Measurements from ENCODE around the gene CASP12.
A peak's percentile ranks its signal among the peaks of the same experiment; 100 is the strongest.

Gene CASP12

GRCh38 chr11:104912102-104912501 lies 13.8 kb upstream of the CASP12 start:
- Histone ChIP-seq H3K27ac (ENCODE audit: low read depth, low read length) (no peak overlapping the region), H3K4me1 (ENCODE audit: control insufficient read depth, insufficient read depth, low read length) (peaks cover 2% of the 10 kb centered on the region), H3K9ac (ENCODE audit: low read length) (no peak overlapping the region), H3K36me3 (ENCODE audit: control insufficient read depth, insufficient read depth, low read length) (no peaks in the 10 kb centered on the region), H3K27me3 (ENCODE audit: control insufficient read depth, insufficient read depth, low read length) (no peaks in the 10 kb centered on the region), H3K4me3 (ENCODE audit: low read length) (no peak overlapping the region)

- Histone ChIP-seq H3K4me3 (ENCODE audit: low read length) (no peak overlapping the region), H3K27me3 (ENCODE audit: control insufficient read depth, insufficient read depth, low read length) (no peaks in the 10 kb centered on the region), H3K4me1 (ENCODE audit: control insufficient read depth, insufficient read depth, low read length) (no peaks in the 10 kb centered on the region), H3K9ac (ENCODE audit: low read length) (no peak overlapping the region), H3K36me3 (ENCODE audit: control insufficient read depth, insufficient read depth, low read length) (no peaks in the 10 kb centered on the region), H3K27ac (ENCODE audit: low read depth, low read length) (no peak overlapping the region)
These were observed 9.9 kb upstream of the CASP12 start for GRCh38 chr11:104908186-104908531.

GRCh38 chr11:104907521-104908185 lies 9.4 kb upstream of the CASP12 start:
- H3K27ac ChIP-seq (ENCODE audit: low read depth, low read length): no peak overlapping the region

GRCh38 chr11:104905271-104905670 lies 7.0 kb upstream of the CASP12 start:
- Histone ChIP-seq H3K27ac (ENCODE audit: low read depth, low read length) (no peak overlapping the region), H3K9ac (ENCODE audit: low read length) (no peak overlapping the region), H3K36me3 (ENCODE audit: control insufficient read depth, insufficient read depth, low read length) (no peaks in the 10 kb centered on the region), H3K27me3 (ENCODE audit: control insufficient read depth, insufficient read depth, low read length) (no peaks in the 10 kb centered on the region), H3K4me1 (ENCODE audit: control insufficient read depth, insufficient read depth, low read length) (no peaks in the 10 kb centered on the region), H3K4me3 (ENCODE audit: low read length) (no peak overlapping the region)

More at GRCh38 chr11:104907521-104908185, 9.4 kb upstream of the CASP12 start:
- Histone ChIP-seq H3K36me3 (ENCODE audit: control insufficient read depth, insufficient read depth, low read length) (no peaks in the 10 kb centered on the region), H3K27me3 (ENCODE audit: control insufficient read depth, insufficient read depth, low read length) (no peaks in the 10 kb centered on the region), H3K4me1 (ENCODE audit: control insufficient read depth, insufficient read depth, low read length) (no peaks in the 10 kb centered on the region), H3K9ac (ENCODE audit: low read length) (no peak overlapping the region), H3K4me3 (ENCODE audit: low read length) (no peak overlapping the region)

GRCh38 chr11:104899226-104899625 lies 966 bp upstream of the CASP12 start:
- Histone ChIP-seq H3K9ac (ENCODE audit: low read length) (no peak overlapping the region), H3K4me3 (ENCODE audit: low read length) (no peak overlapping the region), H3K4me1 (ENCODE audit: control insufficient read depth, insufficient read depth, low read length) (no peaks in the 10 kb centered on the region), H3K36me3 (ENCODE audit: control insufficient read depth, insufficient read depth, low read length) (no peaks in the 10 kb centered on the region), H3K27ac (ENCODE audit: low read depth, low read length) (no peak overlapping the region), H3K27me3 (ENCODE audit: control insufficient read depth, insufficient read depth, low read length) (no peaks in the 10 kb centered on the region)

GRCh38 chr11:104898685-104899013 lies 389 bp upstream of the CASP12 start:
- Histone ChIP-seq H3K9ac (ENCODE audit: low read length) (no peak overlapping the region), H3K27ac (ENCODE audit: low read depth, low read length) (peak overlapping the region; percentile 38), H3K27me3 (ENCODE audit: control insufficient read depth, insufficient read depth, low read length) (no peaks in the 10 kb centered on the region), H3K4me1 (ENCODE audit: control insufficient read depth, insufficient read depth, low read length) (no peaks in the 10 kb centered on the region), H3K36me3 (ENCODE audit: control insufficient read depth, insufficient read depth, low read length) (no peaks in the 10 kb centered on the region), H3K4me3 (ENCODE audit: low read length) (peak overlapping the region; percentile 10)

- Histone ChIP-seq H3K27me3 (ENCODE audit: control insufficient read depth, insufficient read depth, low read length) (no peaks in the 10 kb centered on the region), H3K4me1 (ENCODE audit: control insufficient read depth, insufficient read depth, low read length) (no peaks in the 10 kb centered on the region), H3K27ac (ENCODE audit: low read depth, low read length) (no peak overlapping the region), H3K9ac (ENCODE audit: low read length) (no peak overlapping the region), H3K36me3 (ENCODE audit: control insufficient read depth, insufficient read depth, low read length) (no peaks in the 10 kb centered on the region), H3K4me3 (ENCODE audit: low read length) (no peak overlapping the region)
These were observed 2.6 kb downstream of the CASP12 start for GRCh38 chr11:104895634-104896033.

GRCh38 chr11:104893876-104894275 lies 4.4 kb downstream of the CASP12 start:
- Histone ChIP-seq H3K27ac (ENCODE audit: low read depth, low read length) (no peak overlapping the region), H3K4me1 (ENCODE audit: control insufficient read depth, insufficient read depth, low read length) (no peaks in the 10 kb centered on the region), H3K9ac (ENCODE audit: low read length) (no peak overlapping the region), H3K4me3 (ENCODE audit: low read length) (no peak overlapping the region), H3K36me3 (ENCODE audit: control insufficient read depth, insufficient read depth, low read length) (no peaks in the 10 kb centered on the region), H3K27me3 (ENCODE audit: control insufficient read depth, insufficient read depth, low read length) (no peaks in the 10 kb centered on the region)

GRCh38 chr11:104892723-104893511 lies 5.3 kb downstream of the CASP12 start:
- Histone ChIP-seq H3K4me3 (ENCODE audit: low read length) (no peak overlapping the region), H3K4me1 (ENCODE audit: control insufficient read depth, insufficient read depth, low read length) (no peaks in the 10 kb centered on the region), H3K27me3 (ENCODE audit: control insufficient read depth, insufficient read depth, low read length) (no peaks in the 10 kb centered on the region), H3K9ac (ENCODE audit: low read length) (no peak overlapping the region), H3K36me3 (ENCODE audit: control insufficient read depth, insufficient read depth, low read length) (no peaks in the 10 kb centered on the region), H3K27ac (ENCODE audit: low read depth, low read length) (no peak overlapping the region)

- H3K27me3 ChIP-seq (ENCODE audit: control insufficient read depth, insufficient read depth, low read length): no peaks in the 10 kb centered on the region
- H3K4me3 ChIP-seq (ENCODE audit: low read length): no peak overlapping the region
- H3K4me1 ChIP-seq (ENCODE audit: control insufficient read depth, insufficient read depth, low read length): no peaks in the 10 kb centered on the region
- H3K27ac ChIP-seq (ENCODE audit: low read depth, low read length): no peak overlapping the region
- no peak overlapping the region for H3K9ac ChIP-seq (ENCODE audit: low read length)
- no peaks in the 10 kb centered on the region for H3K36me3 ChIP-seq (ENCODE audit: control insufficient read depth, insufficient read depth, low read length)
These were observed 7.1 kb downstream of the CASP12 start for GRCh38 chr11:104891135-104891534.

- Histone ChIP-seq H3K9ac (ENCODE audit: low read length) (no peak overlapping the region), H3K27me3 (ENCODE audit: control insufficient read depth, insufficient read depth, low read length) (no peaks in the 10 kb centered on the region), H3K36me3 (ENCODE audit: control insufficient read depth, insufficient read depth, low read length) (no peaks in the 10 kb centered on the region), H3K4me1 (ENCODE audit: control insufficient read depth, insufficient read depth, low read length) (no peaks in the 10 kb centered on the region), H3K4me3 (ENCODE audit: low read length) (no peak overlapping the region), H3K27ac (ENCODE audit: low read depth, low read length) (no peak overlapping the region)
These were observed 14.9 kb downstream of the CASP12 start for GRCh38 chr11:104883342-104883741.

- no peaks in the 10 kb centered on the region for H3K4me1 ChIP-seq (ENCODE audit: control insufficient read depth, insufficient read depth, low read length)
- no peak overlapping the region for H3K27ac ChIP-seq (ENCODE audit: low read depth, low read length)
- H3K27me3 ChIP-seq (ENCODE audit: control insufficient read depth, insufficient read depth, low read length): no peaks in the 10 kb centered on the region
- no peaks in the 10 kb centered on the region for H3K36me3 ChIP-seq (ENCODE audit: control insufficient read depth, insufficient read depth, low read length)
- no peak overlapping the region for H3K4me3 ChIP-seq (ENCODE audit: low read length)
- no peak overlapping the region for H3K9ac ChIP-seq (ENCODE audit: low read length)
These were observed 17.0 kb downstream of the CASP12 start for GRCh38 chr11:104881117-104881794.
